Measurements from ENCODE around the gene PLIN5. TPM values are rescaled to one million over a fixed set of nuclear protein-coding genes. Genes with fewer than 3 reads are reported as not detected.

PLIN5 gene
- polyA plus RNA-seq, 3 donors, result 0.28 to 3.0 (median 0.58) TPM

GRCh38 chr19:4503825-4504170 is 31.2 kb downstream of the PLIN5 start:
- Histone ChIP-seq H3K9ac (ENCODE audit: insufficient read depth, low read length, poor library complexity, severe bottlenecking) (no peak overlapping the region), H3K27me3 (ENCODE audit: control insufficient read depth in 2 of 2, insufficient read depth in 2 of 2, low read length in 2 of 2) (no peaks in the 10 kb centered on the region), H3K36me3 (replicated peaks in 1 of 2; ENCODE audit: control insufficient read depth in 1 of 2, insufficient read depth in 2 of 2, low read length in 2 of 2) (peaks cover 36 to 39% of the 10 kb centered on the region in 2 donors), H3K4me2 (replicated peaks; ENCODE audit: extremely low read depth, low read length, poor library complexity, severe bottlenecking) (no peak overlapping the region), H3K4me1 (ENCODE audit: control insufficient read depth in 1 of 2, insufficient read depth in 2 of 2, low read length in 2 of 2) (peaks cover 0 to 6% of the 10 kb centered on the region in 2 donors), H3K27ac (ENCODE audit: low read depth in 1 of 2, low read length in 2 of 2) (no peak overlapping the region), H2AFZ (ENCODE audit: insufficient read depth, low read depth, low read length, poor library complexity, severe bottlenecking) (no peak overlapping the region), H4K20me1 (ENCODE audit: insufficient read depth, low read length) (no peaks in the 10 kb centered on the region), H3K4me3 (replicated peaks in 1 of 3; ENCODE audit: low read depth in 2 of 3, low read length in 3 of 3) (no peak overlapping the region), H3K79me2 (ENCODE audit: insufficient read depth, low read length) (no peaks in the 10 kb centered on the region), H3K9me3 (replicated peaks in 1 of 2; ENCODE audit: control insufficient read depth in 1 of 2, insufficient read depth in 1 of 2, low read length in 2 of 2) (no peaks in the 10 kb centered on the region)
- no peak for DNase-seq
- Mint-ChIP-seq H3K27me3 (ENCODE audit: low read depth in 3 of 3) (no peaks in the 10 kb centered on the region), H3K36me3 (peaks cover 40 to 58% of the 10 kb centered on the region in 2 donors), H3K9me3 (no peaks in the 10 kb centered on the region), H3K4me3 (no peak overlapping the region), H3K4me1 (peaks cover 7% of the 10 kb centered on the region), H3K27ac (no peak overlapping the region)
- intact Hi-C loops (cut with micrococcal nuclease), result no loop called here
- 97% methylated on average over 10 of the region's 10 CpGs for WGBS (ENCODE audit: insufficient coverage)
- TF ChIP-seq CTCF (IDR thresholded peaks at IDR 0.05), result no peak

GRCh38 chr19:4503132-4503824 is 31.7 kb downstream of the PLIN5 start:
- Histone ChIP-seq H3K27ac (ENCODE audit: low read depth in 1 of 2, low read length in 2 of 2) (no peak overlapping the region), H3K36me3 (replicated peaks in 1 of 2; ENCODE audit: control insufficient read depth in 1 of 2, insufficient read depth in 2 of 2, low read length in 2 of 2) (peaks cover 41 to 44% of the 10 kb centered on the region in 2 donors), H3K9me3 (replicated peaks in 1 of 2; ENCODE audit: control insufficient read depth in 1 of 2, insufficient read depth in 1 of 2, low read length in 2 of 2) (no peaks in the 10 kb centered on the region), H2AFZ (ENCODE audit: insufficient read depth, low read depth, low read length, poor library complexity, severe bottlenecking) (no peak overlapping the region), H3K79me2 (ENCODE audit: insufficient read depth, low read length) (no peaks in the 10 kb centered on the region), H3K4me2 (replicated peaks; ENCODE audit: extremely low read depth, low read length, poor library complexity, severe bottlenecking) (no peak overlapping the region), H3K9ac (ENCODE audit: insufficient read depth, low read length, poor library complexity, severe bottlenecking) (no peak overlapping the region), H3K27me3 (ENCODE audit: control insufficient read depth in 2 of 2, insufficient read depth in 2 of 2, low read length in 2 of 2) (no peaks in the 10 kb centered on the region), H4K20me1 (ENCODE audit: insufficient read depth, low read length) (no peaks in the 10 kb centered on the region), H3K4me3 (replicated peaks in 1 of 3; ENCODE audit: low read depth in 2 of 3, low read length in 3 of 3) (no peak overlapping the region), H3K4me1 (ENCODE audit: control insufficient read depth in 1 of 2, insufficient read depth in 2 of 2, low read length in 2 of 2) (peaks cover 0 to 6% of the 10 kb centered on the region in 2 donors)
- no peaks in the 10 kb centered on the region for H3K9me3 Mint-ChIP-seq
- no peak for DNase-seq
- no peaks in the 10 kb centered on the region for H3K27me3 Mint-ChIP-seq (ENCODE audit: low read depth in 3 of 3)
- 96% methylated on average over 20 of the region's 25 CpGs for WGBS (ENCODE audit: insufficient coverage)
- TF ChIP-seq CTCF (IDR thresholded peaks at IDR 0.05), result no peak
- intact Hi-C loops (cut with micrococcal nuclease), result no loop called here
- no peak overlapping the region for H3K27ac Mint-ChIP-seq
- H3K4me1 Mint-ChIP-seq, result peaks cover 7% of the 10 kb centered on the region
- no peak overlapping the region for H3K4me3 Mint-ChIP-seq
- H3K36me3 Mint-ChIP-seq, result peaks cover 40 to 58% of the 10 kb centered on the region in 2 donors

All from CD14-positive monocyte (primary cell).